MM.1S (cell line): ENCODE measurements around the gene EFNA4.

Experiments used
- EZH2 ChIP-seq: fragments of 300-600 bp; sonication (generic); optimal IDR thresholded peaks from 2 replicates; pipeline ENCODE3; 2017; ENCODE audit warnings: low read depth, mild to moderate bottlenecking, antibody characterized with exemption, low read length, mixed read lengths
- EZH2phosphoT487 ChIP-seq: fragments of 300-600 bp; sonication (generic); IDR thresholded peaks from 2 replicates; pipeline ENCODE4 v1.6.1; 2018; ENCODE audit warnings: antibody characterized with exemption, low read length
- TF ChIP-seq, protein P1 (sequence below): fragments of 300-600 bp; sonication (generic); IDR thresholded peaks from 2 replicates; pipeline ENCODE4 v1.5.1; 2016; ENCODE audit warnings: antibody characterized with exemption, low read length, mixed read lengths

GRCh38 chr1:155091071-155092051 lies 27.8 kb downstream of the EFNA4 start:
- TF ChIP-seq, protein P1, sequence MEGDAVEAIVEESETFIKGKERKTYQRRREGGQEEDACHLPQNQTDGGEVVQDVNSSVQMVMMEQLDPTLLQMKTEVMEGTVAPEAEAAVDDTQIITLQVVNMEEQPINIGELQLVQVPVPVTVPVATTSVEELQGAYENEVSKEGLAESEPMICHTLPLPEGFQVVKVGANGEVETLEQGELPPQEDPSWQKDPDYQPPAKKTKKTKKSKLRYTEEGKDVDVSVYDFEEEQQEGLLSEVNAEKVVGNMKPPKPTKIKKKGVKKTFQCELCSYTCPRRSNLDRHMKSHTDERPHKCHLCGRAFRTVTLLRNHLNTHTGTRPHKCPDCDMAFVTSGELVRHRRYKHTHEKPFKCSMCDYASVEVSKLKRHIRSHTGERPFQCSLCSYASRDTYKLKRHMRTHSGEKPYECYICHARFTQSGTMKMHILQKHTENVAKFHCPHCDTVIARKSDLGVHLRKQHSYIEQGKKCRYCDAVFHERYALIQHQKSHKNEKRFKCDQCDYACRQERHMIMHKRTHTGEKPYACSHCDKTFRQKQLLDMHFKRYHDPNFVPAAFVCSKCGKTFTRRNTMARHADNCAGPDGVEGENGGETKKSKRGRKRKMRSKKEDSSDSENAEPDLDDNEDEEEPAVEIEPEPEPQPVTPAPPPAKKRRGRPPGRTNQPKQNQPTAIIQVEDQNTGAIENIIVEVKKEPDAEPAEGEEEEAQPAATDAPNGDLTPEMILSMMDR, result peak; percentile 100
- TF ChIP-seq EZH2phosphoT487, result no peak
- TF ChIP-seq EZH2, result no peak
